SKM-1 (cell line): ENCODE data around the gene ADCY3.

Source experiments
- DNase-seq: peaks from one replicate; lab custom pipeline; 2025; ENCODE audit not compliant: unreplicated experiment; lab: John Stamatoyannopoulos, UW

The ADCY3 gene

GRCh38 chr2:24906466-24906865 is 13.6 kb downstream of the ADCY3 start:
- no peak for DNase-seq

GRCh38 chr2:24903161-24904103 is 16.6 kb downstream of the ADCY3 start:
- DNase-seq = no peak

GRCh38 chr2:24899361-24899910 is 20.6 kb downstream of the ADCY3 start:
- no peak for DNase-seq

- DNase-seq = no peak
Observed at GRCh38 chr2:24898122-24899109, 21.6 kb downstream of the ADCY3 start.

- DNase-seq = no peak
Observed at GRCh38 chr2:24894750-24895149, 25.3 kb downstream of the ADCY3 start.

GRCh38 chr2:24893934-24894333 is 26.1 kb downstream of the ADCY3 start:
- no peak for DNase-seq

GRCh38 chr2:24892928-24893327 is 27.1 kb downstream of the ADCY3 start:
- no peak for DNase-seq

- no peak for DNase-seq
Observed at GRCh38 chr2:24891201-24891600, 28.8 kb downstream of the ADCY3 start.

GRCh38 chr2:24889221-24889620 is 30.8 kb downstream of the ADCY3 start:
- DNase-seq = no peak

GRCh38 chr2:24888177-24888576 is 31.9 kb downstream of the ADCY3 start:
- DNase-seq = no peak

- DNase-seq = no peak
Observed at GRCh38 chr2:24887307-24887874, 32.6 kb downstream of the ADCY3 start.

GRCh38 chr2:24886691-24887304 is 33.2 kb downstream of the ADCY3 start:
- no peak for DNase-seq

GRCh38 chr2:24886126-24886501 is 33.9 kb downstream of the ADCY3 start:
- DNase-seq = no peak

GRCh38 chr2:24885221-24886125 is 34.6 kb downstream of the ADCY3 start:
- no peak for DNase-seq

GRCh38 chr2:24883946-24884345 is 36.1 kb downstream of the ADCY3 start:
- no peak for DNase-seq

GRCh38 chr2:24881623-24882022 is 38.4 kb downstream of the ADCY3 start:
- no peak for DNase-seq

GRCh38 chr2:24881158-24881557 is 38.9 kb downstream of the ADCY3 start:
- DNase-seq = no peak

GRCh38 chr2:24878341-24878740 is 41.7 kb downstream of the ADCY3 start:
- no peak for DNase-seq

GRCh38 chr2:24877646-24878045 is 42.4 kb downstream of the ADCY3 start:
- DNase-seq = no peak

- no peak for DNase-seq
Observed at GRCh38 chr2:24877067-24877466, 43.0 kb downstream of the ADCY3 start.
